Measurements from ENCODE around the gene IL4R. TPM values are rescaled to one million over a fixed set of nuclear protein-coding genes. Genes with fewer than 3 reads are reported as not detected.
"Not testable (repeated sequence)": the region's sequence is repeated elsewhere in the genome, so short reads cannot be mapped to it uniquely, and the experiment has no call there.

IL4R gene
- polyA plus RNA-seq, 1 donor, result 21.9 TPM

DNA sequence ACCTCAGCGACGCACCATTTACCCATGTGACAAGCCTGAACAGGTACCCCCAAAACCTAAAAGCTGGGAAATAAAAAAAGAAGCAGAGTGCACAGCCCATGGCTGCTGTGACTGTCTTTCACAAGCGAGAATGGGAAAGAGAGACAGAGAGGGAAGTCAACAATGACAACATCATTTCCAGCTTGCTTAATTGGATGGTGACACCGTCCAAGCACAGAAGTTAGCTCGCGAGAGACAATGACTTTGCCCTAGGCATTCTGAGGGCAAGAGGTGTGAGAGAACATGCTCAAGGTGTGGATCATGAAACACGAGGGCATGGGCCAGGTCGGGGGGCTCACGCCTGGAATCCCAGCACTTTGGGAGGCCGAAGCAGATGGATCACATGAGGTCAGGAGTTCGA lies 25.9 kb upstream of the IL4R start:
- DNase-seq, result no peak

DNA sequence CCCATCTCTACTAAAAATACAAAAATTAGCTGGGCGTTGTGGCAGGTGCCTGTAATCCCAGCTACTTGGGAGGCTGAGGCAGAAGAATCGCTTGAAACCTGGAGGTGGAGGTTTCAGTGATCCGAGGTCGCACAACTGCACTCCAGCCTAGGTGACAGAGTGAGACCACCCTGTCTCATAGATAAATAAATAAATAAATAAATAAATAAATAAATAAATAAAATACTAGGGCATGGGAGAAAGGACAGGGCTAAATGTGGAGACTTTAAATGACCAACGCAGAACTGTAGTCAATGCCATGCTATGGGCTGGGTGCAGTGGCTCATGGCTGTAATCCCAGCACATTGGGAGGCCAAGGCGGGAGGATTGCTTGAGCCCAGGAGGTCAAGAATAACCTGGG lies 25.5 kb upstream of the IL4R start:
- DNase-seq, result not testable (repeated sequence)

DNA sequence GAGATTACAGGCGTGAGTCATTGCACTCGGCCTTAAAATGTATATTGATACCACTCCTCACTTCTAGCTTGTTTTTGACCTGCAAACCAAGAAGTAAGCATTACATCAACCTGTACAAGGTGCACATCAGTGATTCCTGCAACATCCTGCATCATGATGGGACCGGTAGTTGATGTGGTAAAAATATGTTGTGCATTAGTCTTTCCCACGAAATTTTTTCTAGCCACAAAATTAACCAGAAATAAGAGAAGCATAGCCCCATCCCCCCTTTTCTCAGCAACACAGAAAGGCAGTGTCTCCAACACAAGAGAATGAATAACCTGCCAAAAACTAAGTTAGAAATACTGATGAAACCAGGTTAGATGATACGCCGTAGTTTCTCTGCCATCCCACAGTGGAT lies 24.1 kb upstream of the IL4R start:
- no peak for DNase-seq

DNA sequence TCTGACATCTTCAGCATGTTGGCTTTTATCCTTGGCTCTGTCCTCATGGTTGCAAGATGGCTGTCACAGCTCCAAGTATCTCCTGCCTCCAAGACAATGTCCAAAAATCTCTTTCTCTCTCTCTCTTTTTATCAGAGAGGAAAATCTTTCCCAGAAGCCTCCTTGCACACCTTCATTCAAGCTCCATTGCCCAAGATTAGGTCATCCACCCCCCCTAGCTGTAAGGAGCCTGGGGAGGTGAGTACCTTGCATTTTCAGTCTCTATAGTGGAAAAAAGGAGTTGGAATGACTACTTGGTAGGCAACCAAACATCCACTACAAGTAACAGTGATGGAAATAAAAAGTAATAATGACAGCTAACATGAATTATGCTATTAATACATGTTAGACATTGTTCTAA lies 23.2 kb upstream of the IL4R start:
- DNase-seq, result no peak

DNA sequence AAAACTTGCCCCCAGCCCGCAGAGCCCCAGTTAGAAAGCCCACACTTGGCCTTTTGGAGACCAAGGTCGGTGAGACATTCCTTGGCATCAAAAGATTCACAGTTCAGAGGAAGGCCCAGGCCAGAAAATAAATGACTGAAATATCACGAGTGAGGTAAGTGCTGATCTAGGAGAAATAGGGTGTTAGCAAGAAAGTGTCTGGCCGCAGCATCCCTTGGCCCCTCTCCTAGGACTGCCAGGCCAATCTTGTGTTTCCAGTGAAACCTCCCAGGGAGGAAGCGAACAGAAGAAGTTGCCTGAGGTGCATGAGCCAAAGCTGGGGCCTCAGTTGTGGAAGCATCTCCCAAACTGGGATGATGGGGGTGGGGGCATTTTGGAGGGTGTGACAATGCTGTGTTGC lies 22.7 kb upstream of the IL4R start:
- DNase-seq, result no peak

DNA sequence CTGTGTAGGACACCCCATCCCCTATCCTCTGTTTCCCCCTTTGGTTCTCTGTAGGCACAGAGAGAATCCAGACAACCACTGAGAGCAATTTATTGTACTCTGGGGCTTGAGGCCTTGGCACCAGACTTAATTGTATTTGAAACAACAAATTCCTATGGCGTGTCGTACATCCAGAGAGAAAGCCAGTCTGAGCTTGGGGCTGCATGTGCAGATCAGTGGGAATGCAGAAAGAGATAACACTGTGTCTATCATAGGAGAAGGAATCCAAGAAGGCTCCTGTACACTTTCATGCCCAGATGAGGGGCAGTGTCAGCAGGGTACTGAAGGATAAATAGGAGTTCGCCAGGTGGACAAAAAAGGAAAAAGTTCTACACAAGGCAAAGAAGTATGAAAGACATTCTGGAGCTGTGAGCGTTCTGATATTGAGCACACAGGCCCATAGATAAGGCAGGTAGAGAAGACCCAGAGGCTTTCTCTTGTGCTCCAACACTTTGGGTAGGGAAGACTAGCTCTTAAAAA lies 22.0 kb upstream of the IL4R start:
- no peak for DNase-seq

DNA sequence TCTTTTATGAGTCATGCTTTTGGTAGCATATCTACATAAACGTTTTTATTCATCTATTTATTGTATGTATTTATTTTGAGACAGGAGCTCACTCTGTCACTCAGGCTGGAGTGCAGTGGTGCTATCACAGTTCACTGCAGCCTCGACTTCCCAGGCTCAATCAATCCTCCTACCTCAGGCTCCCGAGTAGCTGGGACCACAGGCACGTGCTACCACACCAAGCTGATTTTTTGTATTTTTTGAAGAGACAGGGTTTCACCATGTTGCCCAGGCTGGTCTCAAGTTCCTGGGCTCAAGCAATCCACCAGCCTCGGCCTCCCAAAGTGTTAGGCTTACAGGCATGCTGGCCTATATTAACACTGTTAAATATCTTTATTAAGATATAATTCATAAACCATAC lies 20.4 kb upstream of the IL4R start:
- no peak for DNase-seq

DNA sequence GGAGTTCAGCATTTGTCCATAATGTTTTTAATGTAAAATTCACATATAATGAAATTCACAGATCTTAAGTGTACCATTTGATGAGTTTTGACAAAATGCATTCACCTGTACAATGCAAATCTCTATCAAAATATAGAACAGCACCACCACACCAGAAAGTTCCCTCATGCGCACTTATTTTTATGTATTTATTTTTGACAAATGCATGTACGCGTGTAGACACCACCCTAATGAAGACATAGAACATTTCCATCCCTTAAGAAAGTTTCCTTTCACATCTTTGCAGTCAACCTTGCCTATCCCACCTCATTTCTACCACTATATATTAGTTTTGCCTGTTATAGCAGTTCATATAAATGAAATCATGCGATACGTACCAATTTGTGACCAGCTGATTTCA lies 15.6 kb upstream of the IL4R start:
- DNase-seq, result no peak

DNA sequence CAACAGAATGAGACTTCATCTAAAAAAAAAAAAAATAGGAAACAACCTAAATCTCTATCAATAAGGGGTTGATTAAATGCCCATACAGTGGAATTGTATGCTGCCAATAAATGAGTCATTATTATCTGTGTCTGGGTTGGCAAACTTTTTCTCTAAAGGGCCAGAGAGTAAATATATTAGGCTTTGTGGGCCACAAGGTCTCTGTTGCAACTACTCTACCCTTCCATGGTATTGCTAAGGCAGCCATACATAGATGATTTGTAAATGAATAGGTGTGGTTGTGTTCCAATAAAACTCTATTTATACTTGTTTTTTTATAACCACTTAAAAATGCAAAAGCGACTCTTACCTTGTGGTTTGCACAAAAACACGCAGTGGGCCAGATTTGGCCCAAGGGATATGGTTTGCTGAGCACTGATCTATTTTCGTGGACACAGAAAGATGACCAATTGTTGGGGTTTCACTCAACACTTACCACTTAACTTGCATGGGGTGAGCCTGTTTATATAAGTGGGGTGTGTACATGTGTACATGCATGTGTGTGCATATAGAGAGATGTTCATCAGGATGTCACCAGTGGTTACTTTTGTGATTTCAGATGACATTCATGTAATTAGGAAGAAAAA lies 12.4 kb upstream of the IL4R start:
- DNase-seq, result no peak

DNA sequence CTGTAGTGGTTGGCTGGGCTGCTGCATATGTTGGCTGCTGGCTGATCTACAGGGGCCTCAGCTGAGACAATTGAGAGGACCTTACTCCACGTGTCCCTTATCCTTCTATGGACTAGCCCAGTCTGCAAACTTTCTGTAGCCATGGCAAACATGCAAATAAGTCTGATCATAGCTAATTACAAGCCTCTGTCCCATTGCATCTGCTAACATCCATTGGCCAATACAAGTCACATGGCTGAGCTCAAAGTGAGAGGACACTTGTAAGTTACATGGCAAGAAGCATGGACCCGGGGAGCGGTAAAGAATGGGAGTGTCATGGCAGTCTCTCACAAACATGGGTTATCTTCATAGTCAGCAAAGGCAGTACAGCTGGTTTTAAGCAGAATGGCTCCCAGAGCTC lies 11.6 kb upstream of the IL4R start:
- DNase-seq, result no peak

DNA sequence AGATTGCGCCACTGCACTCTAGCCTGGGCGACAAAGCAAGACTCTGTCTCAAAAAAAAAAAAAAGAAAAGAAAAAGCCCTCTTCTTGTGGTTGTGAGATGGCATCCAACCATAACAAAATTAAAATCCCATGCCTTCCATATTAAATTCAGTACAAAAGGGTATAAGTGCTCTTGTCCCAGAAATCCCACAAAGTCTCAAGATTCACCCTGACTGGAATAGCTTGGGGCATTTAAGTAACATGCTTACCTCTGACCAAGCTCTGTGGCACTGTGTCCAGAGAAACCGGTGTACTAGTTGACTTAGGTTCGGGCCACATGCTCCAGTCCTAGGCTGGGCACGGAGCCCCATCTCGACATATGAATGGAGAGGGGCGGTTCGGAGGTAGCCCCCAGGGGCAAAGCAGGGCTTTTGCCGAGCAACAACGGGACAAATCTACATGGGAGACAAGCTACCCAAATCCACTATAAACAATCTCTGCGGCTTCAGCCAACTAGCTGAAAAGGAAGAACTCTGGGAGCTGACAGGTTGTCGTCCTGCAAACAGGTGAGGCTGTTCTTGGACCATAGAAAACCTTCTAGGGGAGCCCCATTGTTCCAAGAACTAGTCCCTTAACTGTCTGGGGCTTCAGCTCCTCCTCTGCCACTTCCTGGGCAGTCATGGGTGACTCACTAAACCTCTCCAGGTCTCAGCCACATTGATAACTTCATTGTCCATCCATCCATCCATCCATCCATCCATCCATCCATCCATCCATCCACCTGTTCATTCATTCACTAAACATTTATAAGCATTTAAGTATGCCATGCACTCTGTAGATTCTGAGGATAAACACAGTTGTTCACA lies 10.3 kb upstream of the IL4R start:
- no peak for DNase-seq

DNA sequence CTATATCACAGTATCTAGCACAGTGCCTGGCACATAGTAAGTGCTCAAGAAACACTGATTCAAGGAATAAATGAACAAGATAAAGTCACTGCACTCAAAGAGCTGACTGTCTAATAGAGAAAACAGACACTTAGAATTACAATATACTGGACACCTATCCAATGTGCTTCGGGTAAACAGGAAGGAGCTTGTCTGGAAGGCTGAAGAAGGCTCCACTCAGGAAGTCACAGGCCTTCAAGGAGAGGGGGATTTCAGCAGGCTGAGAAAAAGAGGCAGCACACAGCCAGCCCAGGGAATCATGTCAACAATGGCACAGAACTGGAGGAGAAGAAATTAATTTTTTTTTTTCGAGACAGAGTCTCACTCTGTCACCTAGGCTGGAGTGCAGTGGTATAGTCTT lies 9.7 kb upstream of the IL4R start:
- no peak for DNase-seq

DNA sequence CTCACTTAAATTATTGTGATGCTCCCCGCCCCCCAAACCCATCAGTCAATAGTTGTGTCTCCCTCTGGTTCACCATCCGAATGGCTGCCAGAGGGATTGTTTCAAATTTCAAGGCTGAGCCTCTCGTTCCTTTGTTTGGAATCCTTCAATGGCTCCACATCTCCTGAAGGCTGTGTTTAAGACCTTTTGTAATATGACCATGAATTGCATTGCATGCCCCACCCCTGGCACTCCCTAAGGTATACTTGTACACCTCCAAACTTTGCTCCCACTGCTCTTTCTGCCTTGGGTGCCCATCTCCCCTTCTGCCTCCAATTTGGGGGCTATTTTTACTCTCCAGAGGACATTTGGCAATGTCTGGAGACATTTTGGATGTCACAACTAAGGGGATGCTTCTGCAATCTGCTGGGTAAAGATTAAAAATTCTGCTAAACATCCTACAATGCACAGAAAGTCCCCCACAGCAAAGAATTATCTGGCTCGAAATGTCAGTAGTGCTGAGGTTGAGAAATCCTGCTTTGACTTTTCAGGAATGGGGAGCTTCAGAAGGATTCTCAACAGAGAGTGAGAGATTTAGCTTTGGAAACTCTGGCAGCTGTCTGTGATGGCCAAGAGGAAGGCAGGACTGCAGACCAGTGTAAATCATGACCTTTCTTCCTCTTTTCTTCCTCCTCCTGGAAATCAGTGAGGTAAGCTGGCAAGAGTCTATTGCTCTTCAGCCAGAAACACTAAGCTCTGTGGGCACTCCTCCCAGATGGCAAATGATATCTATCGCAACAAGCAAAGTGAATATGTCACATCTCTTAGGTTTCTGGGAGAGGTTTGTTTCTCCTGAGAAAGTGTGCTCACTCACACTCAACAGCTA lies 8.7 kb upstream of the IL4R start:
- DNase-seq, result no peak

DNA sequence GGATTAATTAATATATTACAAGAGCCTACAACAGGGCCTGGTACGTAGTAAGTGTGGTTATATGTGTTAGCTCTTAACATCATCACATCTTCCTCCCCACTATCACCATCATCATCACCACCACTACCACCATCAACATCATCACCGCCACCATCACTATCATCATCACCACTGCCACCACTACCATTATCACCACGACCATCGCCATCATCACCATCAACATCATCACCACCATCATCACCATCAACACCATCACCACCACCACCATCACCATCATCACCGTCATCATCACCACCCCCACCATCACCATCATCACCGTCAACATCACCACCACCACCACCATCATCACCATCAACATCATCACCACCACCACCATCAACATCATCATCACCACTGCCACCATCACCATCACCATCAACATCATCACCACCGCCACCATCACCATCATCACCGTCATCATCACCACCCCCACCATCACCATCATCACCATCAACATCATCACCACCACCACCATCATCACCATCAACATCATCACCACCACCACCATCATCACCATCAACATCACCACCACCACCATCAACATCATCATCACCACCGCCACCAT lies 7.8 kb upstream of the IL4R start:
- no peak for DNase-seq

DNA sequence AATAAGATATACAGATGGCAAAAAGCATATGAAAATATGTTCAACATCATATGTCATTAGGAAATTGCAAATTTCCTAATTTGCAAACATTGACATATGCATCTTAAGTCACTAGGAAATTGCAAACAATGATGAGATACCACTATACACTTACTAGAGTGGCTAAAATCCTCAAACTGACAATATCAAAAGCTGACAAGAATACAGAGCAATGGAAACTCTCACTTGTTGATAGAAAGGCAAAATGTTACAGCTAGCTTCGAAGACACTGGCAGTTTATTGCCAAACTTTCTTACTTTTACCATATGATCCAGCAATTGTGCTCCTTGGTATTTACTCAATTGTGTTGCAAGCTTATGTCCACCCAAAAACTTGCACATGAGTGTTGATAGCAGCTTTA lies 5.0 kb upstream of the IL4R start:
- no peak for DNase-seq

DNA sequence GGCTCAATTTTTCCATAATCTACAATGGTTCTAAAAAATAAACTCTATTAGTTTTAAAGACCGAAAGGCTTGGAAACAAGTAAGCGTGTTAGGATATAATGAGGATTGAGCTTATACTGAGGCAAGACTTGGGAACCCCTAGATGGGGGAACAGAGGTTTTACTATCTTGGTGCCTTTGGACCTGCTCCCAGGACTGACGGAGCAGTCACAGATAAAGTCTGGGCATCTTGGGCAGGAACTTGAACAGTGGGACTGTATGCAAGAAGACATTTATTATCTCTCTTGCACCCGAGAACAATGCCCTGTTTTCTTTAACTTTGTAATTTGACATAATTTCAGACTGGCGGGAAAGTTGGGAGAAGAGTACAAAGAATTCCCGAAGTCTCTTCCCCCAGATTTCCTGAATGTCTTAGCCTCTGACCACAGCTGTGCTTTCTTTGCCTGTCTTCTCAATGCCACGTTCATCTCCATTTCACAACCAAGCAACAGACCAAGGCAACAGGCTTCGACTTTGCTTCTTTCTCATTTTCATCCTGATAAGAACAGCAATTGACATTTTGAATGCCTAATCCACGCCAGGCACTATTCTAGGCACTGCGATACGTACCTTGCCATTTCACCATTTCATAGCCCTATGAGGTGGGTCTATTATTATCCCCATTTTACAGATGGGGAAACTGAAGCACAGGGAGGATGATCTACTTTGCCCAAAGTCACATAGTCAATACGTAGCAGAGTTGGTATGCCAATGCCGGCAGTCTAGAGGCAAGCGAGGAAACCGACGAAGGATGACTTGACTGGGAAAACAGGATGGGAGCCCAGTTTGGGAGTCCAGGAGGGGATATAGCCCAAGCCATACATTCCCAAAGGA lies 3.0 kb upstream of the IL4R start:
- no peak for DNase-seq

DNA sequence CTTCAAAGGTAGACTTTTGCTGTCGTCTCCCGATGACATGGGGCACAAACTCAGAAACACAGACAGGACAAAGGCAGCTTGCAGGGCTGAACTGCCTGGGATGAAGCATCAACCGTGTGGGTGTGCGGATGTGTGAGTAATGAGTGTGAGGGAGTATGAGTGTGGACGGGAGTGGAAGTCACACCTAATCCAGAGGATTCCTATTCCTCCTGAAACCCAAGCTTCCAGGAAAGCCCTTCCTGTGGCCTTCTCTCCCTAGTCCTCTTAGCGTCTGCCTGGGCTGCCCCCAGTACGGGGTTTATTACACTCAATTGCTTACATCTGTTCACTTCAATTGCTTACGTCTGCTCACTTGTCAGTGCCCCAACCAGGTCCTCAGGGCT lies 2.3 kb upstream of the IL4R start:
- no peak for DNase-seq

DNA sequence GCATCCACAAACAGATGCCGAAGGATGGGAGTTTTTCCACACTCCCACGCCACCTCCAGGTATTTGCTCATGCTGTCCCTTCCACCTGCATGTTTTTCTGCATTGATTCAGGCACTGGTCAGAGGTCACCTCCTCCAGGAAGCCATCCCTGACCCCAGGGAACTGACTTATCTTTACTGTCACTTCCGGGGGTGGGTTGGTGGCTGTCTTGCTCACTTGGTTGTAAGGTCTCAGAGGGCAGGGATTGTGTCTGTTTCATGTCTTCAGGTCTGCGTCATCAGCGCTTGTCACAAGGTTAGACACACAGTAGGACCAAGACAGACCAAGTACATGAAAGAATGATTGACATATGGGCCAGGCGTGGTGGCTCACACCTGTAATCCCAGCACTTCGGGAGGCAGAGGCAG lies 1.9 kb upstream of the IL4R start:
- DNase-seq, result no peak

DNA sequence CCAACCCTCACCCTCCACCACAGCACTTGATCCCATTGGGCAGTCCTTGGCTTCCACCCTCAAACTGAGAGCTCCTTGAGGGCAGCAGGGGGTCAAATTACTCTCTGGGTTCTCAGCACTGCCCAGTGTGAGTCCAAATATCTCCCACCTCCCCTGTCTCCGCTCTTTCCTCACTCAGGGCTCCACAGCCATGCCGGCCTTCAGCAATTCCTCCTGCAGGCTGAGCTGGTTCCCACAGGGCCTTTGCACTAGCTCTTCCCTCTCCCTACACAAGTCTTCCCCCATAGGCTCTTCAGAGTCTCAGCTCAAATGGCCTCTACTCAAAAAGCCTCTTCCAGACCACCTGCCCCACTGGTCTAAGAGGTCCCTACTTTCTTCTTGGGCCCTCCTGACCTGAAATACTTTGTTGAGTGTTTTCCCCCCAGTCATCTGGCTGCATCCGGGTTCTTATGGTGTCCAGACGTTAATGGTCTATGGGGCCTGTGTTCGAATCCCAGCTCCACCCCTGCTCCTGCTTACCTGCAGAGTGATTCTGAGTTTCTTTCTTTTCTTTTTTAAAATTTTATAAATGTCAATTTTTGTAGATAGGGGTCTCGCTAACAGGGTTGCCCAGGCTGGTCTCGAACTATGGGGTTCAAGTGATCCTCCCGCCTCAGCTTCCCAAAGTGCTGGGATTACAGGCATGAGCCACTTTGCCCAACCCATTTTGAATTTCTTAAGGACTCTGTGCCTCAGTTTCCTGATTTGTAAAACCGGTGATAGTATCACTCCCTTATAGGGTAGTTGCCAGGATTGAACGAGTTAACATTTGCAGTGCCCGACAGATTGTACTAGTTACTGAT lies 973 bp upstream of the IL4R start:
- no peak for DNase-seq

DNA sequence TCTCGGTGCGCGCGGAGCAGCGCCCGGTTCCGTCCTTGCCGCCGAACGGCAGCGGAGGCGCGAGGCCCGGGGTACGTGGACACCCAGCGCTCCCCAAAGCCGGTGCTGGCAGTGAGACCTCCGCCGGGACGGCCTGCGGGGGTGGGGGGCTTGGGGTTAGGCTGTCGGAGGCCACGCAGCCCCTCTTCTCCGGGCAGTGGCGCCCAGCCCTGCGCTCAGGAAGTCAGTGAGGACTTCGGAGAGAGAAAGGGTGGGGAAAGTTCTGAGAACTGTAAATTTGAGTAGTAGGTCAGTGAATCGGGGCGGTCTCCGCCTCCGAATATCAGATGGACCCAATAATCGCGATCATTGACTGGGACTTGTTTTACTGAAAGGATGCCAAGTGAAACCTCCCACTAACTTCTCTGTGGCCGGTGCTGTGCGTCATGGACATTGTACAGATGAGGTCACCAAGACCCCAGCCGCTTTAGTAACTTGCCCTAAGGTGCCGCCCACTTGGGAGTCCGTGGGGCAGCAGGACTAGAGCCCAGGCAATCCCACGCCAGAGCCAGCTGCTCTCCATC lies 468 bp downstream of the IL4R start:
- DNase-seq, result peak; percentile 37
